ENCODE results near the gene MS4A18. TPM values are rescaled to one million over a fixed set of nuclear protein-coding genes. Genes with fewer than 3 reads are reported as not detected.

The MS4A18 gene
- total RNA-seq, 1 experiment from 2014 or later: not detected

DNA sequence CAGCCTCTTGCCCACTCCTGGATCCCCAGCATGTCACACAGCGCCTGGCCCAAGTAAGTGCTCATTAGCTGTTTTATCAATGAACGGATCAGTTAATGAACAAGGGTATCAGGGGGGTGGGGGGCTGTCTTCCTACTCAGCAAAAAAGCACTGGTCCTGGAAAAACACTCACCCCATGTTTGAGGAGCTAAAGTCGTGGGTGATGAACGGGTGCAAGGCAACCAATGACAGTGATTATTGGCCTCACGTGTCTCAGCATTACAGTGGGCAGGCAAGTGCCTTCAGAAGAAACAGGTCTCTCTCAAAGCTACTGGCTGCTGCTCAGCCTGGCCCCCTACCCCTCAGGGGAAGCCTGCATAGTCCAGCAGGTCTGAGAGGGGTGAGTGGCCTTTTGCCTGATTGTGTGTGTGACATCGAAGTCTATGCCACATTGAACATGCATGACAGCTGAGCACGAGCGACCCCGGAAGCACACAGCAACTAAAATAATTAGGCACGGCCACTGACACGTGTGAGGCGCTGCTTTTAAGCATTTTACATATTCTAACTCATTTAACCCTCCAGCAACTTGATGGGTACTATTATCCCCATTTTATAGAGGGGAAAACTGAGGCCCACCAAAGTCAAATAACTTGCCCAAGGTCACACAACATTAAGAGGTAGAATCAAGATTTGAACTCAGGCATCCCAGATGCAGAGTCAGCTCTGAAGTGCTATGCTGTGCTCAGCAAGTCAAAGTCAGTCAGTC lies 58.0 kb downstream of the MS4A18 start:
- no TSS peak for BruUV-seq (replicated peaks)
- Histone ChIP-seq H3K79me2 (ENCODE audit: low read depth) (no peaks in the 10 kb centered on the region), H3K27me3 (ENCODE audit: insufficient read depth, low read depth) (peaks cover 35% of the 10 kb centered on the region), H3K36me3 (ENCODE audit: low read depth) (no peaks in the 10 kb centered on the region), H3K9me3 (ENCODE audit: insufficient read depth, low read depth) (no peaks in the 10 kb centered on the region), H3K4me1 (replicated peaks; ENCODE audit: insufficient read depth) (no peaks in the 10 kb centered on the region), H2AFZ (no peak overlapping the region), H3K27ac (no peak overlapping the region), H3K4me2 (no peak overlapping the region), H4K20me1 (ENCODE audit: insufficient read depth) (no peaks in the 10 kb centered on the region), H3K4me3 (no peak overlapping the region), H3F3A (ENCODE audit: insufficient read depth, low read depth) (no peaks in the 10 kb centered on the region), H3K9me2 (ENCODE audit: insufficient read depth) (no peaks in the 10 kb centered on the region)
- ChIA-PET POLR2A (ENCODE audit: unreplicated experiment) (no interaction called here), CTCF (no interaction called here)
- DNase-seq: no peak
- no peak for TF ChIP-seq EZH2 (IDR thresholded peaks at IDR 0.05; ENCODE audit: low read depth)
- TF ChIP-seq, protein P1, sequence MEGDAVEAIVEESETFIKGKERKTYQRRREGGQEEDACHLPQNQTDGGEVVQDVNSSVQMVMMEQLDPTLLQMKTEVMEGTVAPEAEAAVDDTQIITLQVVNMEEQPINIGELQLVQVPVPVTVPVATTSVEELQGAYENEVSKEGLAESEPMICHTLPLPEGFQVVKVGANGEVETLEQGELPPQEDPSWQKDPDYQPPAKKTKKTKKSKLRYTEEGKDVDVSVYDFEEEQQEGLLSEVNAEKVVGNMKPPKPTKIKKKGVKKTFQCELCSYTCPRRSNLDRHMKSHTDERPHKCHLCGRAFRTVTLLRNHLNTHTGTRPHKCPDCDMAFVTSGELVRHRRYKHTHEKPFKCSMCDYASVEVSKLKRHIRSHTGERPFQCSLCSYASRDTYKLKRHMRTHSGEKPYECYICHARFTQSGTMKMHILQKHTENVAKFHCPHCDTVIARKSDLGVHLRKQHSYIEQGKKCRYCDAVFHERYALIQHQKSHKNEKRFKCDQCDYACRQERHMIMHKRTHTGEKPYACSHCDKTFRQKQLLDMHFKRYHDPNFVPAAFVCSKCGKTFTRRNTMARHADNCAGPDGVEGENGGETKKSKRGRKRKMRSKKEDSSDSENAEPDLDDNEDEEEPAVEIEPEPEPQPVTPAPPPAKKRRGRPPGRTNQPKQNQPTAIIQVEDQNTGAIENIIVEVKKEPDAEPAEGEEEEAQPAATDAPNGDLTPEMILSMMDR (conservative IDR thresholded peaks at IDR 0.05): no peak
- intact Hi-C loops (cut with micrococcal nuclease; ENCODE audit: unreplicated experiment): no loop called here

DNA sequence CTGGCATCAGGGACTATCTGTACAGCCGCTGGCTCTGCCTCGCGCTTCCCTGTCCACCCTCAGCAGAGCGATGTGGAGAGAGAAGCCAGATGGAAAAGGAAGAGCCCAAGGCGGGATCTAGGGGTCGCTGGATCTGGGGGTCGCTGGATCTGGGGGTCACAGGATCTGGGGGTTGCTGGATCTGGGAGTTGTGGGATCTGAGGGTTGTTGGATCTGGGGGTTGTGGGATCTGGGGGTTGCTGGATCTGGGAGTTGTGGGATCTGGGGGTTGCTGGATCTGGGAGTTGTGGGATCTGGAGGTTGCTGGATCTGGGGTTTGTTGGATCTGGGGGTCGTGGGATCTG lies 58.6 kb downstream of the MS4A18 start:
- Histone ChIP-seq H3K9me2 (ENCODE audit: insufficient read depth) (no peaks in the 10 kb centered on the region), H4K20me1 (ENCODE audit: insufficient read depth) (no peaks in the 10 kb centered on the region), H3K79me2 (ENCODE audit: low read depth) (no peaks in the 10 kb centered on the region), H3K9me3 (ENCODE audit: insufficient read depth, low read depth) (no peaks in the 10 kb centered on the region), H3K4me2 (no peak overlapping the region), H3F3A (ENCODE audit: insufficient read depth, low read depth) (no peaks in the 10 kb centered on the region), H2AFZ (no peak overlapping the region), H3K27ac (no peak overlapping the region), H3K4me3 (no peak overlapping the region), H3K4me1 (replicated peaks; ENCODE audit: insufficient read depth) (no peaks in the 10 kb centered on the region), H3K36me3 (ENCODE audit: low read depth) (no peaks in the 10 kb centered on the region), H3K27me3 (ENCODE audit: insufficient read depth, low read depth) (peaks cover 35% of the 10 kb centered on the region)
- TF ChIP-seq, protein P1 (conservative IDR thresholded peaks at IDR 0.05): no peak
- TF ChIP-seq EZH2 (IDR thresholded peaks at IDR 0.05; ENCODE audit: low read depth): no peak
- ChIA-PET CTCF (no interaction called here), POLR2A (ENCODE audit: unreplicated experiment) (no interaction called here)
- no peak for DNase-seq
- no TSS peak for BruUV-seq (replicated peaks)
- intact Hi-C loops (cut with micrococcal nuclease; ENCODE audit: unreplicated experiment): no loop called here

DNA sequence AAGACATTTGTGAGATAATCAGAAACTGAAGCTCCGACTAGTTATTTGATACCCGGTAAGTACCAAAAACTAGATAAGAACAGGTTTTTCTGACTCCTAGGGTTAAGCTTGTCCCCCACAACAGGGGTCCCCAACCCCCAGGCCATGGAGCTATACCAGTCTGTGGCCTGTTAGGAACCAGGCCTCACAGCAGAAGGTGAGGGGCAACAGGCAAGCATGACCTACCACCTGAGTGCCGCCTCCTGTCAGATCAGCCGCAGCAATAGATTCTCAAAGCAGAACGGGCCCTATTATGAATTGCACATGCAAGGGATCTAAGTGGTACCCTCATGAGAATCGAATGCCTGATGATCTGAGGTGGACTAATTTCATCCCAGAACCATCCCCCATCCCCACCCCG lies 59.4 kb downstream of the MS4A18 start:
- H3K79me2 ChIP-seq (ENCODE audit: low read depth): no peaks in the 10 kb centered on the region
- TF ChIP-seq EZH2 (IDR thresholded peaks at IDR 0.05; ENCODE audit: low read depth): no peak
- TF ChIP-seq, protein P1 (conservative IDR thresholded peaks at IDR 0.05): no peak
- intact Hi-C loops (cut with micrococcal nuclease; ENCODE audit: unreplicated experiment): no loop called here
- H3K27ac ChIP-seq: no peak overlapping the region
- no peaks in the 10 kb centered on the region for H3K4me1 ChIP-seq (replicated peaks; ENCODE audit: insufficient read depth)
- no peaks in the 10 kb centered on the region for H3K36me3 ChIP-seq (ENCODE audit: low read depth)
- no peaks in the 10 kb centered on the region for H3F3A ChIP-seq (ENCODE audit: insufficient read depth, low read depth)
- ChIA-PET POLR2A (ENCODE audit: unreplicated experiment) (no interaction called here), CTCF (no interaction called here)
- no peak overlapping the region for H3K4me3 ChIP-seq
- H2AFZ ChIP-seq: no peak overlapping the region
- no peaks in the 10 kb centered on the region for H3K9me3 ChIP-seq (ENCODE audit: insufficient read depth, low read depth)
- H3K4me2 ChIP-seq: no peak overlapping the region
- H4K20me1 ChIP-seq (ENCODE audit: insufficient read depth): no peaks in the 10 kb centered on the region
- no peak for DNase-seq
- H3K27me3 ChIP-seq (ENCODE audit: insufficient read depth, low read depth): peaks cover 35% of the 10 kb centered on the region
- no peaks in the 10 kb centered on the region for H3K9me2 ChIP-seq (ENCODE audit: insufficient read depth)
- no TSS peak for BruUV-seq (replicated peaks)
